Calu3 (cell line): ENCODE results near the gene DDX25. TPM values are rescaled to one million over a fixed set of nuclear protein-coding genes. Genes with fewer than 3 reads are reported as not detected.

Source experiments
- BruUV-seq: library from RNA; stranded (reverse); fragments of 400-500 nt; replicated peaks from 2 replicates; lab custom pipeline; 2021; lab: Mats Ljungman, UMichigan
- CTCF ChIA-PET: fragments of 300-600 bp; sonication (Branson Sonifier 250); formaldehyde crosslinking; loops from one replicate; lab custom pipeline; 2022; ENCODE audit warnings: antibody characterized with exemption; lab: Charles Lee
- DNase-seq: peaks from one replicate; pipeline ENCODE4 v3.0.0; 2022
- H3K27ac Mint-ChIP-seq: one replicate; pipeline ENCODE4 v1.8.0; 2022; ENCODE audit warnings: mixed read lengths; ENCODE audit not compliant: unreplicated experiment
- H3K27me3 Mint-ChIP-seq: one replicate; pipeline ENCODE4 v1.8.0; 2022; ENCODE audit warnings: mixed read lengths; ENCODE audit not compliant: unreplicated experiment
- H3K36me3 Mint-ChIP-seq: one replicate; pipeline ENCODE4 v1.8.0; 2022; ENCODE audit warnings: mild to moderate bottlenecking, moderate library complexity, mixed read lengths; ENCODE audit not compliant: insufficient read depth, unreplicated experiment
- H3K4me1 Mint-ChIP-seq: one replicate; pipeline ENCODE4 v1.8.0; 2022; ENCODE audit warnings: mild to moderate bottlenecking, low read depth, mixed read lengths; ENCODE audit not compliant: unreplicated experiment
- H3K4me3 Mint-ChIP-seq: one replicate; pipeline ENCODE4 v1.8.0; 2022; ENCODE audit warnings: mild to moderate bottlenecking, low read depth, moderate library complexity, mixed read lengths; ENCODE audit not compliant: unreplicated experiment
- H3K9me3 Mint-ChIP-seq: one replicate; pipeline ENCODE4 v1.8.0; 2022; ENCODE audit warnings: low read depth, mixed read lengths; ENCODE audit not compliant: unreplicated experiment
- CTCF ChIP-seq: fragments of 200-600 bp; IDR thresholded peaks from one replicate; pipeline ENCODE4 v1.8.0; 2022; ENCODE audit warnings: antibody characterized with exemption; ENCODE audit not compliant: unreplicated experiment
- intact Hi-C: fragments of 100-400 bp; cut with micrococcal nuclease; formaldehyde crosslinking; loops from one replicate; pipeline ENCODE4 v1.10.0; 2022; ENCODE audit not compliant: unreplicated experiment
- total RNA-seq: library from RNA; stranded (reverse); gene quantifications from 2 replicates; pipeline ENCODE4 v1.2.3, GENCODE V29; 2022

Gene DDX25
- total RNA-seq, 1 experiment from 2014 or later, result not detected

GRCh38 chr11:125975634-125976033 is 71.3 kb downstream of the DDX25 start:
- Mint-ChIP-seq H3K4me3 (no peak overlapping the region), H3K27ac (no peak overlapping the region), H3K9me3 (no peaks in the 10 kb centered on the region), H3K27me3 (no peaks in the 10 kb centered on the region), H3K36me3 (no peaks in the 10 kb centered on the region), H3K4me1 (no peaks in the 10 kb centered on the region)
- DNase-seq, result no peak
- intact Hi-C loops, result no loop called here
- no peak for TF ChIP-seq CTCF
- BruUV-seq, result no TSS peak
- CTCF ChIA-PET, result no interaction called here

GRCh38 chr11:125976156-125976555 is 71.8 kb downstream of the DDX25 start:
- intact Hi-C loops, result no loop called here
- no TSS peak for BruUV-seq
- TF ChIP-seq CTCF, result no peak
- DNase-seq, result no peak
- CTCF ChIA-PET, result no interaction called here
- H3K27ac Mint-ChIP-seq, result no peak overlapping the region
- no peaks in the 10 kb centered on the region for H3K4me1 Mint-ChIP-seq
- H3K4me3 Mint-ChIP-seq, result no peak overlapping the region
- H3K36me3 Mint-ChIP-seq, result no peaks in the 10 kb centered on the region
- H3K9me3 Mint-ChIP-seq, result no peaks in the 10 kb centered on the region
- no peaks in the 10 kb centered on the region for H3K27me3 Mint-ChIP-seq

GRCh38 chr11:125977333-125977732 is 73.0 kb downstream of the DDX25 start:
- no TSS peak for BruUV-seq
- CTCF ChIA-PET, result no interaction called here
- no peak overlapping the region for H3K27ac Mint-ChIP-seq

GRCh38 chr11:125978181-125978716 is 73.9 kb downstream of the DDX25 start:
- no peak for DNase-seq
- BruUV-seq, result no TSS peak
- Mint-ChIP-seq H3K27ac (no peak overlapping the region), H3K4me1 (no peaks in the 10 kb centered on the region), H3K27me3 (no peaks in the 10 kb centered on the region), H3K36me3 (no peaks in the 10 kb centered on the region), H3K4me3 (no peak overlapping the region), H3K9me3 (no peaks in the 10 kb centered on the region)
- intact Hi-C loops, result no loop called here
- no peak for TF ChIP-seq CTCF
- CTCF ChIA-PET, result no interaction called here

More at GRCh38 chr11:125977333-125977732, 73.0 kb downstream of the DDX25 start:
- Mint-ChIP-seq H3K9me3 (no peaks in the 10 kb centered on the region), H3K4me3 (no peak overlapping the region), H3K36me3 (no peaks in the 10 kb centered on the region), H3K27me3 (no peaks in the 10 kb centered on the region), H3K4me1 (no peaks in the 10 kb centered on the region)
- intact Hi-C loops, result no loop called here
- no peak for TF ChIP-seq CTCF
- no peak for DNase-seq

Other genes with a start within 250 kb of the DDX25 start
- not detected in 2 replicates for gene ACRV1, start 223.7 kb upstream of the DDX25 start, total RNA-seq
- gene PATE1, start 158.2 kb upstream of the DDX25 start, total RNA-seq, result not detected in 2 replicates
- not detected in 2 replicates for gene PATE2, start 125.7 kb upstream of the DDX25 start, total RNA-seq
- gene PATE3, start 116.4 kb upstream of the DDX25 start, total RNA-seq, result not detected in 2 replicates
- not detected in 2 replicates for gene PATE4, start 71.2 kb upstream of the DDX25 start, total RNA-seq
- gene HYLS1, start 16.8 kb upstream of the DDX25 start, total RNA-seq, result 2.0 and 2.1 TPM in 2 replicates
- 9.5 and 10.4 TPM in 2 replicates for gene PUS3, start 1.3 kb upstream of the DDX25 start, total RNA-seq
- not detected in 2 replicates for gene VSIG10L2, start 41.5 kb downstream of the DDX25 start, total RNA-seq
- 10.6 and 14.8 TPM in 2 replicates for gene CDON, start 158.4 kb downstream of the DDX25 start, total RNA-seq